HUES64 (cell line): ENCODE data around the gene HES1.

Experiments used
- H3K27ac ChIP-seq: 2 replicates; pipeline ENCODE4 v1.7.0; 2013; ENCODE audit warnings: low read depth, low read length, inconsistent platforms
- H3K27me3 ChIP-seq: 2 replicates; pipeline ENCODE4 v1.6.1; 2013; ENCODE audit warnings: mild to moderate bottlenecking, low read length; ENCODE audit not compliant: insufficient read depth
- H3K36me3 ChIP-seq: 2 replicates; pipeline ENCODE4 v1.6.1; 2013; ENCODE audit warnings: mild to moderate bottlenecking, low read length; ENCODE audit not compliant: insufficient read depth
- H3K4me1 ChIP-seq: 2 replicates; pipeline ENCODE4 v1.6.1; 2013; ENCODE audit warnings: mild to moderate bottlenecking, low read length, moderate library complexity; ENCODE audit not compliant: insufficient read depth
- H3K4me3 ChIP-seq: 2 replicates; pipeline ENCODE4 v1.5.1; 2013; ENCODE audit warnings: mild to moderate bottlenecking, low read length, moderate library complexity
- H3K9ac ChIP-seq: 2 replicates; pipeline ENCODE4 v1.6.1; 2013; ENCODE audit warnings: mild to moderate bottlenecking, low read depth, low read length
- H3K9me3 ChIP-seq: 2 replicates; pipeline ENCODE4 v1.6.1; 2013; ENCODE audit warnings: low read depth, low read length; ENCODE audit not compliant: insufficient read depth
- WGBS: fragments of 150-250, 120-280 bp; methylation state at CpG from one replicate; pipeline ENCODE4 v1.1.7; 2013; ENCODE audit warnings: missing lambda C conversion rate; 5-methylcytosine and 5-hydroxymethylcytosine counted together

HES1 gene

DNA sequence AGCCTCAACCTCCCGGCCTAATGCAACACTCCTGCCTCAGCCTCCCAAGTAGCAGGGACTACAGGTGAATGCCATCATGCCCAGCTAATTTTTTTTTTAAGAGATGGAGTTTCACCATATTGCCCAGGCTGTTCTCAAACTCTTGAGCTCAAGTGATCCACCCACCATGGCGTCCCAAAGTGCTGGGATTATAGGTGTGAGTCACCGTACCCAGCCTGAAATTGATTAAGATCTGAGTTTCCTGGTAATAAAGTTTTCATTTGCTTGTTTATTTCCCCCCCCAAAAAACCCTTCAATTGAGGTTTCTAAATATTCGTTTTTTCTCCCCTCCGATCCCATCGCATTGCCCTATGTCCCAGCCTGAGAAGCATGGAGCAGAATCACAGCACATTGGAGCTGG is 39.0 kb downstream of the HES1 start:
- H3K9ac ChIP-seq = no peak overlapping the region
- H3K9me3 ChIP-seq = no peaks in the 10 kb centered on the region
- no peak overlapping the region for H3K4me3 ChIP-seq
- no peak overlapping the region for H3K27ac ChIP-seq
- WGBS = 88% methylated on average over 6 of the region's 6 CpGs
- peaks cover 22% of the 10 kb centered on the region for H3K4me1 ChIP-seq
- H3K27me3 ChIP-seq = no peaks in the 10 kb centered on the region
- H3K36me3 ChIP-seq = no peaks in the 10 kb centered on the region

DNA sequence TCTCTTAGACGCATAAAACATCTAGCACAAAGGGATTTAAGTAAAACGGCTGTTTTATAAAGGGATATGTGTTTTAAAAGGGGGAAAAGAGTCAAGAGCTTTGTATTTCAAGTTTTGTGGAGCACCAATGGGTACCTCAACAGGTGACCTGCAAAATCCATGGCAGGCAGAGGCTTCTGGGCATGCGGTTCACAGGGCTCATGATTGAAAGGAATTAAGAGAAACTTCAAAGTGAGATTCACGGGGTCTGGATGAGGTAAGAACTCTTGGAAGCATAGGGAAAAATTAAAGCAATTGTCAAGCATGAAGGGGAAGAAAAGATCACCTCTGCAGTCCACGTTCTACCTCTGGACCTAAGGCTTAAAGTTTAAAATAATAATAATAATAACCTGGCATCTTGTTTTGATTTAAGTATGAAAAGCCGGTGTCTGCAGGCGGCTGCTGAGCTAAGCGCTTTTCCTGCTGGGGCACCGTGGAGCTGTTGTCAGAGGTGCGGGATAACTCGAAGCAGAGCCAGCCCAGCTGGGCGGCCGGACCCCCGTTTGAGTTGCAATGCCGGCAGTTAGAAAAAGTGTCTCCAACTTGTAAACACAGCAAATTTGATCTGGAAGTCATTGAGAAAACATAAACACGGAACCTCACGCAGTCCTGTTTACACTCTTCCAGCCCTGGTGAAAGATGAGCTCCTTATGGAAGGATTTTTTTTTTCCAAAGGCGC is 40.5 kb downstream of the HES1 start:
- 23% methylated on average over 16 of the region's 18 CpGs for WGBS
- Histone ChIP-seq H3K4me1 (peaks cover 17% of the 10 kb centered on the region), H3K27me3 (no peaks in the 10 kb centered on the region), H3K9ac (no peak overlapping the region), H3K4me3 (no peak overlapping the region; the same call in 1 of the 2 replicates), H3K36me3 (no peaks in the 10 kb centered on the region), H3K9me3 (no peaks in the 10 kb centered on the region), H3K27ac (no peak overlapping the region)

GRCh38 chr3:194177141-194177540 is 41.2 kb downstream of the HES1 start:
- Histone ChIP-seq H3K27me3 (no peaks in the 10 kb centered on the region), H3K4me1 (peaks cover 17% of the 10 kb centered on the region), H3K9ac (no peak overlapping the region), H3K36me3 (no peaks in the 10 kb centered on the region), H3K9me3 (no peaks in the 10 kb centered on the region), H3K27ac (no peak overlapping the region), H3K4me3 (no peak overlapping the region)
- 90% methylated on average over 3 of the region's 5 CpGs for WGBS

GRCh38 chr3:194178128-194178527 is 42.2 kb downstream of the HES1 start:
- H3K9me3 ChIP-seq = no peaks in the 10 kb centered on the region
- no peak overlapping the region for H3K9ac ChIP-seq
- WGBS = 86% methylated on average over 4 of the region's 4 CpGs
- H3K4me3 ChIP-seq = no peak overlapping the region
- no peaks in the 10 kb centered on the region for H3K36me3 ChIP-seq
- no peaks in the 10 kb centered on the region for H3K27me3 ChIP-seq
- H3K27ac ChIP-seq = no peak overlapping the region
- peaks cover 17% of the 10 kb centered on the region for H3K4me1 ChIP-seq

- H3K27me3 ChIP-seq = no peaks in the 10 kb centered on the region
- no peak overlapping the region for H3K9ac ChIP-seq
- H3K4me3 ChIP-seq = no peak overlapping the region
- H3K9me3 ChIP-seq = no peaks in the 10 kb centered on the region
- no peak overlapping the region for H3K27ac ChIP-seq
- H3K4me1 ChIP-seq = peaks cover 21% of the 10 kb centered on the region
- WGBS = 93% methylated on average over 5 of the region's 6 CpGs
- H3K36me3 ChIP-seq = no peaks in the 10 kb centered on the region
These were observed 42.7 kb downstream of the HES1 start for GRCh38 chr3:194178669-194179068.

DNA sequence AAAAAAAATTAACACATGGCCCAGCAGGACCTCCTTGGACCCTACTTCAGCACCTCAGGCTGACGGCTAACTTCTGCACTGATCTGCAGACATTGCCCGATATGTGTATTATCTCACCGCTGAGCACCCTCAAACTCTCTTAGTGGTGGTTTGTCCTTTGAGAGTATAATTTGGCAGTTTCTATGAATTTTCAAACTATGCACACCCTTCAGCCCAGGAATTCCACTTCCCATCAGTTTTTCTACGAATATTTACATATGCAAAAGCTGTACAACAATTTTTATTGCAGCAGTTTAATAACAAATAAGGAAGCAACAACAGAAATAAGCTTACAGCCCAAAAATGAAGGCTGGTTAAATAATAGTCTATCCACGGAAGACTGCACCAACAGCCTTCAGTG is 44.6 kb downstream of the HES1 start:
- Histone ChIP-seq H3K27ac (no peak overlapping the region), H3K9me3 (no peaks in the 10 kb centered on the region), H3K36me3 (no peaks in the 10 kb centered on the region), H3K27me3 (no peaks in the 10 kb centered on the region), H3K9ac (no peak overlapping the region), H3K4me1 (peaks cover 36% of the 10 kb centered on the region), H3K4me3 (no peak overlapping the region)
- WGBS = 98% methylated on average over 5 of the region's 5 CpGs

GRCh38 chr3:194181612-194182529 is 45.9 kb downstream of the HES1 start:
- 89% methylated on average over 9 of the region's 11 CpGs for WGBS
- Histone ChIP-seq H3K27me3 (no peaks in the 10 kb centered on the region), H3K27ac (no peak overlapping the region)

DNA sequence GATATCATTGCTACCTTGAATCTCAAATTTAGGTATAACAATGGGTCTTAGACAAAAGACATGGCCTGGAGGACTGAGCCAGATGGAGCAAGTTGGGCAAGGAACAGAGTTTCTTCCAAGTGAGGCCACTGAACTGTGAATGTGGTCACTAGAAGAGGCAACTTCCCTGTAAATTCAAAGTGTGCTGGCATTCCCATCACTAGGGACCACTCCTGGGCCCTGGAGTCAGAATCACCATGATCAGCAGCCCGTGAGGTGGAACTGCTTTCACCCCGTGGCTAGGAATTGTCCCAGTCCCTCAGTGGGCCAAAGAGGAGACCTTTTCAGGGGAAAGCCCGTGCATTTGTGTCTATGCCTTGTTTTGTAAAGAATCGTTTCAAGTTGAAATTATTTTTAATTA is 47.3 kb downstream of the HES1 start:
- H3K9me3 ChIP-seq = no peaks in the 10 kb centered on the region
- peaks cover 19% of the 10 kb centered on the region for H3K4me1 ChIP-seq
- H3K27ac ChIP-seq = no peak overlapping the region
- H3K4me3 ChIP-seq = no peak overlapping the region
- 93% methylated on average over 3 of the region's 4 CpGs for WGBS
- no peak overlapping the region for H3K9ac ChIP-seq
- H3K27me3 ChIP-seq = no peaks in the 10 kb centered on the region
- no peaks in the 10 kb centered on the region for H3K36me3 ChIP-seq

More at GRCh38 chr3:194181612-194182529, 45.9 kb downstream of the HES1 start:
- Histone ChIP-seq H3K4me1 (peaks cover 27% of the 10 kb centered on the region), H3K9me3 (no peaks in the 10 kb centered on the region), H3K36me3 (no peaks in the 10 kb centered on the region), H3K4me3 (no peak overlapping the region), H3K9ac (no peak overlapping the region)

GRCh38 chr3:194184265-194184751 is 48.4 kb downstream of the HES1 start:
- 39% methylated on average over 4 of the region's 4 CpGs for WGBS
- H3K9ac ChIP-seq = no peak overlapping the region
- peaks cover 19% of the 10 kb centered on the region for H3K4me1 ChIP-seq
- no peaks in the 10 kb centered on the region for H3K9me3 ChIP-seq
- no peak overlapping the region for H3K4me3 ChIP-seq
- H3K27me3 ChIP-seq = no peaks in the 10 kb centered on the region
- no peak overlapping the region; the same call in 1 of the 2 replicates for H3K27ac ChIP-seq
- no peaks in the 10 kb centered on the region for H3K36me3 ChIP-seq

DNA sequence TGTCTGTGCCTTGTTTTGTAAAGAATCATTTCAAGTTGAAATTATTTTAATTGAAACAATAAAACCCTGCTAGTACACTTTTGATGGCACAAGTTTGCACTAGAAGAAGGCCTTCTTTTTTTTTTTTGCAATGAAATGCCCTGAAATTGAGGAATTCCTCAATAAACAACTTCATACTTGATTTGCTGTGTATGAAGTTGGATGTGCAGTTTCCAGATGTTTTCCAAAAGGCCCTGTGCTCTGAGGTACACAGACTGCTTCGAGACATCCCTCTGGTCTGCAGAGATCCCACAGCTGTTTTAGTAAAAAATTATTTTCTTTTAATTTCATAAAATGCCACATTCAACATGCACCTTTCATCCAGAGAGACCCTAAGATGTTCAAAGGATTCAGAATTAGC is 48.9 kb downstream of the HES1 start:
- 83% methylated on average over 1 of the region's 1 CpG for WGBS
- no peak overlapping the region for H3K4me3 ChIP-seq
- no peak overlapping the region for H3K27ac ChIP-seq
- H3K9me3 ChIP-seq = no peaks in the 10 kb centered on the region
- peaks cover 19% of the 10 kb centered on the region for H3K4me1 ChIP-seq
- H3K9ac ChIP-seq = no peak overlapping the region
- no peaks in the 10 kb centered on the region for H3K27me3 ChIP-seq
- H3K36me3 ChIP-seq = no peaks in the 10 kb centered on the region

DNA sequence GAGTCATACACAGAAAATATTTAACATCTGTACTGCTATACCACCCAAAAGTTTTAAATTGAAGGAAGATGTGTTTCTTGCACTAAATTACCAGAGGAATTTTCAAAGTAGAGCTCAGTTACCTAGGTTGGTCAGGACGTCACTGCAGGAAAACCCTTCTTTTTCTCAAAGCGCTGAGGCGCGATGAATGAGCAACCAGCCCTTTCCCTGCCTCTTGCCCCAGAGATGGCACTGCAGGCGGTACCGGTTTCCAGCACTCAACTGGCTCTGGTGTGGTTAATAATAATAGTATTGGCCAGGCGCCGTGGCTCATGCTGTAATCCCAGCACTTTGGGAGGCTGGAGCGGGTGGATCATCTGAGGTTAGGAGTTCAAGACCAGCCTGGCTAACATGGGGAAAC is 49.3 kb downstream of the HES1 start:
- Histone ChIP-seq H3K9me3 (no peaks in the 10 kb centered on the region), H3K36me3 (no peaks in the 10 kb centered on the region), H3K27ac (no peak overlapping the region), H3K27me3 (no peaks in the 10 kb centered on the region), H3K4me3 (no peak overlapping the region), H3K9ac (no peak overlapping the region), H3K4me1 (peaks cover 19% of the 10 kb centered on the region)
- 83% methylated on average over 9 of the region's 9 CpGs for WGBS
